Femur (tissue), 1 donor: Measurements from ENCODE around the gene KANSL1.

Experiments used
- DNase-seq: peaks from one replicate; pipeline ENCODE4 v3.0.0-alpha.2; 2017

KANSL1 gene

GRCh38 chr17:46167267-46167666, 26.0 kb downstream of the KANSL1 start:
- DNase-seq: no peak

- DNase-seq: no peak
Observed at GRCh38 chr17:46166692-46167249, 26.5 kb downstream of the KANSL1 start.

GRCh38 chr17:46163929-46164594, 29.2 kb downstream of the KANSL1 start:
- DNase-seq: no peak

GRCh38 chr17:46163316-46163715, 29.9 kb downstream of the KANSL1 start:
- no peak for DNase-seq

- no peak for DNase-seq
Observed at GRCh38 chr17:46162866-46163265, 30.4 kb downstream of the KANSL1 start.

- DNase-seq: no peak
Observed at GRCh38 chr17:46160169-46160568, 33.1 kb downstream of the KANSL1 start.

- DNase-seq: no peak
Observed at GRCh38 chr17:46159686-46160085, 33.5 kb downstream of the KANSL1 start.

GRCh38 chr17:46158323-46159296, 34.6 kb downstream of the KANSL1 start:
- no peak for DNase-seq

GRCh38 chr17:46157443-46158062, 35.7 kb downstream of the KANSL1 start:
- DNase-seq: no peak

- DNase-seq: no peak
Observed at GRCh38 chr17:46154151-46154816, 38.9 kb downstream of the KANSL1 start.

GRCh38 chr17:46152423-46152822, 40.8 kb downstream of the KANSL1 start:
- DNase-seq: no peak

- no peak for DNase-seq
Observed at GRCh38 chr17:46151762-46152161, 41.5 kb downstream of the KANSL1 start.

- no peak for DNase-seq
Observed at GRCh38 chr17:46150216-46150963, 42.8 kb downstream of the KANSL1 start.

GRCh38 chr17:46148247-46148646, 45.0 kb downstream of the KANSL1 start:
- no peak for DNase-seq

- no peak for DNase-seq
Observed at GRCh38 chr17:46147296-46147695, 45.9 kb downstream of the KANSL1 start.

- DNase-seq: no peak
Observed at GRCh38 chr17:46144246-46144645, 49.0 kb downstream of the KANSL1 start.

- DNase-seq: no peak
Observed at GRCh38 chr17:46143827-46144236, 49.4 kb downstream of the KANSL1 start.

GRCh38 chr17:46141645-46142044, 51.6 kb downstream of the KANSL1 start:
- DNase-seq: no peak

- no peak for DNase-seq
Observed at GRCh38 chr17:46140645-46141197, 52.5 kb downstream of the KANSL1 start.

- DNase-seq: no peak
Observed at GRCh38 chr17:46139432-46140210, 53.6 kb downstream of the KANSL1 start.

- DNase-seq: no peak
Observed at GRCh38 chr17:46138473-46138872, 54.8 kb downstream of the KANSL1 start.
